Liver (tissue), 9 donors: ENCODE measurements around the gene PRSS27. TPM values are rescaled to one million over a fixed set of nuclear protein-coding genes. Genes with fewer than 3 reads are reported as not detected.

ENCODE experiments used
- DNase-seq: peaks from one replicate; pipeline ENCODE4 v3.0.0-alpha.2; 2017; ENCODE audit warnings: low spot score
- H3K27ac ChIP-seq, 2 donors: one replicate each; pipeline ENCODE4 v1.7.0; 2013; ENCODE audit warnings: inconsistent platforms in 2 of 2, low read length in 2 of 2, control low read depth in 1 of 2, low read depth in 1 of 2, mild to moderate bottlenecking in 1 of 2
- H3K27me3 ChIP-seq, 4 donors: one replicate each; pipeline versions ENCODE4 v1.6.1 to v1.7.0; 2013; ENCODE audit warnings: low read length in 3 of 4, inconsistent platforms in 1 of 4, mild to moderate bottlenecking in 1 of 4, moderate library complexity in 1 of 4; ENCODE audit not compliant: control insufficient read depth in 4 of 4, insufficient read depth in 4 of 4
- H3K36me3 ChIP-seq, 4 donors: one replicate each; pipeline versions ENCODE4 v1.6.1 to v1.7.0; 2013; ENCODE audit warnings: low read length in 3 of 4, mild to moderate bottlenecking in 3 of 4, low read depth in 1 of 4, moderate library complexity in 1 of 4; ENCODE audit not compliant: control insufficient read depth in 4 of 4, insufficient read depth in 3 of 4
- H3K4me1 ChIP-seq, 4 donors: one replicate each; pipeline versions ENCODE4 v1.6.1 to v1.7.0; 2013; ENCODE audit warnings: low read length in 3 of 4, mild to moderate bottlenecking in 3 of 4, moderate library complexity in 1 of 4; ENCODE audit not compliant: control insufficient read depth in 4 of 4, insufficient read depth in 4 of 4
- H3K4me3 ChIP-seq, 3 donors: one replicate each; pipeline versions ENCODE4 v1.6.1 to v1.7.0; 2013; ENCODE audit warnings: low read length in 3 of 3, control low read depth in 1 of 3, low read depth in 1 of 3, mild to moderate bottlenecking in 1 of 3
- H3K9ac ChIP-seq, 2 donors: one replicate each; pipeline ENCODE4 v1.7.0; 2013; ENCODE audit warnings: low read length in 2 of 2, mild to moderate bottlenecking in 2 of 2, moderate library complexity in 2 of 2, control low read depth in 1 of 2, low read depth in 1 of 2
- H3K9me3 ChIP-seq, 4 donors: one replicate each; pipeline versions ENCODE4 v1.6.1 to v1.7.0; 2013; ENCODE audit warnings: low read length in 3 of 4; ENCODE audit not compliant: control insufficient read depth in 4 of 4
- CTCF ChIP-seq: fragments of 150-350 bp; IDR thresholded peaks from 2 replicates; pipeline ENCODE4 v1.5.1; 2017; ENCODE audit warnings: improper control_type of control experiment, low read depth, low read length; ENCODE audit not compliant: missing input control
- EGR1 ChIP-seq, 2 donors: IDR thresholded peaks; 2 replicates each; pipeline ENCODE4 v1.6.1; 2016 to 2018; ENCODE audit warnings: antibody characterized with exemption in 2 of 2, low read depth in 2 of 2
- FOXA1 ChIP-seq: IDR thresholded peaks from 2 replicates; pipeline ENCODE4 v1.6.1; 2016; ENCODE audit warnings: antibody characterized with exemption
- FOXA2 ChIP-seq: IDR thresholded peaks from 2 replicates; pipeline ENCODE4 v1.6.1; 2016; ENCODE audit warnings: antibody characterized with exemption
- GABPA ChIP-seq, 2 donors: IDR thresholded peaks in 1 of 2; conservative IDR thresholded peaks in 1 of 2; 2 replicates each; pipeline ENCODE4 v1.6.1; 2016; ENCODE audit warnings: antibody characterized with exemption in 2 of 2, mild to moderate bottlenecking in 1 of 2, moderate library complexity in 1 of 2
- HNF4A ChIP-seq, 2 donors: conservative IDR thresholded peaks; 2 replicates each; pipeline ENCODE4 v1.6.1; 2016; ENCODE audit warnings: antibody characterized with exemption in 2 of 2, mild to moderate bottlenecking in 2 of 2
- HNF4G ChIP-seq: IDR thresholded peaks from 2 replicates; pipeline ENCODE4 v1.6.1; 2016; ENCODE audit warnings: antibody characterized with exemption
- JUND ChIP-seq, 2 donors: IDR thresholded peaks; 2 replicates each; pipeline ENCODE4 v1.6.1; 2016; ENCODE audit warnings: antibody characterized with exemption in 2 of 2
- NR2F2 ChIP-seq: IDR thresholded peaks from 2 replicates; pipeline ENCODE4 v1.6.1; 2016; ENCODE audit warnings: antibody characterized with exemption
- RAD21 ChIP-seq, 2 donors: IDR thresholded peaks; 2 replicates each; pipeline ENCODE4 v1.6.1; 2016; ENCODE audit warnings: antibody characterized with exemption in 2 of 2, mild to moderate bottlenecking in 2 of 2
- RXRA ChIP-seq, 2 donors: IDR thresholded peaks; 2 replicates each; pipeline ENCODE4 v1.6.1; 2017 to 2018; ENCODE audit warnings: antibody characterized with exemption in 2 of 2, mild to moderate bottlenecking in 1 of 2
- SP1 ChIP-seq: IDR thresholded peaks from 2 replicates; pipeline ENCODE4 v1.6.1; 2018; ENCODE audit warnings: antibody characterized with exemption, mild to moderate bottlenecking
- TAF1 ChIP-seq: conservative IDR thresholded peaks from 2 replicates; pipeline ENCODE4 v1.6.1; 2016; ENCODE audit warnings: antibody characterized with exemption, mild to moderate bottlenecking
- YY1 ChIP-seq: IDR thresholded peaks from 2 replicates; pipeline ENCODE4 v1.6.1; 2016; ENCODE audit warnings: antibody characterized with exemption, mild to moderate bottlenecking
- ZBTB33 ChIP-seq: IDR thresholded peaks from 2 replicates; pipeline ENCODE4 v1.6.1; 2016; ENCODE audit warnings: antibody characterized with exemption
- WGBS: extraction: QIAGEN DNeasy Blood & Tissue Kit; methylation state at CpG from one replicate; pipeline ENCODE4 v1.1.7; 2013; 5-methylcytosine and 5-hydroxymethylcytosine counted together
- polyA plus RNA-seq, 2 donors: library from polyadenylated mRNA; stranded (reverse) in 1 of 2; unstranded in 1 of 2; fragments of 200-250 nt in 1 of 2; fragments of >200 nt in 1 of 2; fragmentation: Nextera tagmentation in 1 of 2; extraction: Ambion mirVana in 1 of 2; gene quantifications; one replicate each; pipeline versions ENCODE4 v1.2.1 to v1.2.3, GENCODE V29; 2013 to 2015
- total RNA-seq, 2 donors: library from RNA; depleted of rRNA; stranded (reverse); fragments of >200 nt; gene quantifications; one replicate each; pipeline ENCODE4 v1.2.3, GENCODE V29; 2014
- TF ChIP-seq, protein P1 (sequence below): IDR thresholded peaks from 2 replicates; pipeline ENCODE4 v1.6.1; 2016; ENCODE audit warnings: antibody characterized with exemption
- TF ChIP-seq, protein P2 (sequence below): IDR thresholded peaks from 2 replicates; pipeline ENCODE4 v1.6.1; 2016; ENCODE audit warnings: antibody characterized with exemption
- TF ChIP-seq, protein P3 (sequence below): IDR thresholded peaks from 2 replicates; pipeline ENCODE4 v1.6.1; 2016; ENCODE audit warnings: antibody characterized with exemption, mild to moderate bottlenecking
- donor health status: healthy.
- donor health status: healthy.
- donor health status: healthy.
- donor health status: healthy.
- donor health status: healthy.

PRSS27 gene
- total and polyA plus RNA-seq, 4 donors: 0.05 to 1.5 (median 0.22) TPM; not detected in 1

DNA sequence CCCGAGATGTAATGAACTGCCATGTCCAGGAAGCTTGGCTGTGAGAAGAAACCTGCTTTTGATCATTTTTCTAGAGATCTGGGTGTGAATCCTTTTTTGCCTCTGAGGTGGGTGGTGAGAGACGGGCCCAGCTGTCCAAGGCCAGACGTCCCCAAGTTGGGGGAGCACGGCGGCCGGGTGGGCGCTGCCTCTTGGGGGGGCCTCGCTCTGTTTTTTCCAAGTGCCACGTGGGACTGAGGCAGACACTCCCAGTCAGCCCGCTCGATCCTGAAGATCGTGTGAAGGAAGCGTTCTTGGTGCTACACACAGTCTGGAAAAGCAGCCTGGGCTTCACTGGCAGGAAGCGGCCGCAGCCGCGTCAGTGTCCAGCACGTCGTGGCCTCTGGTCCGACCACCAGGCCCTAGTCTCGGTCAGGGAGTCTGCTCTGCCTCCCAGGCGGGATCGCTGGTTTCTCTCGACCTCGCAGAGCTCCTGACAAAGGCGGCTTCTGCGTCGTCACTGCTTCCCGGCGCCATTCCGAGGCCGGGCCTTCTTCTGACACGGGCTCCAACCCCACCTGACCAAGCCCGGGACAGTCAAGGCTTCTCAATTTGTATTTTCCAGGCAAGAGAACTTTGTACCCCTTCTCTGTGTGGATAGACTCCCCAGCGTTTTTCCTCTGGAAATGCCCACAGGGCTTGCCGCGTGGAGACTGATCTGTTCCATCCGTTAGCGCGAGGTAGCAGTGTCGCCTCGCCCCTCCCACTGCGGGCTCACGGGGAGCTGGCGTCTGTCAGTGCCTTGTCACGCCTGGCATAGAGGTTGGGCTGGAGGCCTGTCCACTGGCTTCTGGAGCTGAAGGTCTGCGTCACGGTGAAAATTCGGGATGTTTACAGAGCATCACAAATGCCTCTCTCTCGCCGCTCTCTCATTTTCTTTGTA is 12.4 kb downstream of the PRSS27 start:
- H3K9ac ChIP-seq: no peak overlapping the region
- no peaks in the 10 kb centered on the region for H3K27me3 ChIP-seq
- H3K36me3 ChIP-seq: peaks cover 7 to 35% (median 15%) of the 10 kb centered on the region in 4 donors
- 95% methylated on average over 51 of the region's 51 CpGs for WGBS
- no peak overlapping the region for H3K27ac ChIP-seq
- no peak for DNase-seq
- no peaks in the 10 kb centered on the region for H3K9me3 ChIP-seq
- peaks cover 4 to 15% (median 12%) of the 10 kb centered on the region in 4 donors for H3K4me1 ChIP-seq
- TF ChIP-seq YY1 (no peak), NR2F2 (no peak), TAF1 (no peak), EGR1 (IDR thresholded peaks at IDR 0.05; ENCODE audit: low read depth in 2 of 2) (no peak), GABPA (IDR thresholded peaks at IDR 0.05 in 1 of 2, conservative IDR thresholded peaks at IDR 0.05 in 1 of 2) (no peak), HNF4A (conservative IDR thresholded peaks at IDR 0.05) (no peak), RXRA (IDR thresholded peaks at IDR 0.05) (no peak), JUND (IDR thresholded peaks at IDR 0.05) (no peak), FOXA2 (no peak), SP1 (no peak), ZBTB33 (no peak), CTCF (no peak), HNF4G (no peak), FOXA1 (no peak), RAD21 (IDR thresholded peaks at IDR 0.05) (no peak)
- TF ChIP-seq, protein P1, sequence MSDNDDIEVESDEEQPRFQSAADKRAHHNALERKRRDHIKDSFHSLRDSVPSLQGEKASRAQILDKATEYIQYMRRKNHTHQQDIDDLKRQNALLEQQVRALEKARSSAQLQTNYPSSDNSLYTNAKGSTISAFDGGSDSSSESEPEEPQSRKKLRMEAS: no peak
- TF ChIP-seq, protein P2, sequence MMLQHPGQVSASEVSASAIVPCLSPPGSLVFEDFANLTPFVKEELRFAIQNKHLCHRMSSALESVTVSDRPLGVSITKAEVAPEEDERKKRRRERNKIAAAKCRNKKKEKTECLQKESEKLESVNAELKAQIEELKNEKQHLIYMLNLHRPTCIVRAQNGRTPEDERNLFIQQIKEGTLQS: no peak
- TF ChIP-seq, protein P3, sequence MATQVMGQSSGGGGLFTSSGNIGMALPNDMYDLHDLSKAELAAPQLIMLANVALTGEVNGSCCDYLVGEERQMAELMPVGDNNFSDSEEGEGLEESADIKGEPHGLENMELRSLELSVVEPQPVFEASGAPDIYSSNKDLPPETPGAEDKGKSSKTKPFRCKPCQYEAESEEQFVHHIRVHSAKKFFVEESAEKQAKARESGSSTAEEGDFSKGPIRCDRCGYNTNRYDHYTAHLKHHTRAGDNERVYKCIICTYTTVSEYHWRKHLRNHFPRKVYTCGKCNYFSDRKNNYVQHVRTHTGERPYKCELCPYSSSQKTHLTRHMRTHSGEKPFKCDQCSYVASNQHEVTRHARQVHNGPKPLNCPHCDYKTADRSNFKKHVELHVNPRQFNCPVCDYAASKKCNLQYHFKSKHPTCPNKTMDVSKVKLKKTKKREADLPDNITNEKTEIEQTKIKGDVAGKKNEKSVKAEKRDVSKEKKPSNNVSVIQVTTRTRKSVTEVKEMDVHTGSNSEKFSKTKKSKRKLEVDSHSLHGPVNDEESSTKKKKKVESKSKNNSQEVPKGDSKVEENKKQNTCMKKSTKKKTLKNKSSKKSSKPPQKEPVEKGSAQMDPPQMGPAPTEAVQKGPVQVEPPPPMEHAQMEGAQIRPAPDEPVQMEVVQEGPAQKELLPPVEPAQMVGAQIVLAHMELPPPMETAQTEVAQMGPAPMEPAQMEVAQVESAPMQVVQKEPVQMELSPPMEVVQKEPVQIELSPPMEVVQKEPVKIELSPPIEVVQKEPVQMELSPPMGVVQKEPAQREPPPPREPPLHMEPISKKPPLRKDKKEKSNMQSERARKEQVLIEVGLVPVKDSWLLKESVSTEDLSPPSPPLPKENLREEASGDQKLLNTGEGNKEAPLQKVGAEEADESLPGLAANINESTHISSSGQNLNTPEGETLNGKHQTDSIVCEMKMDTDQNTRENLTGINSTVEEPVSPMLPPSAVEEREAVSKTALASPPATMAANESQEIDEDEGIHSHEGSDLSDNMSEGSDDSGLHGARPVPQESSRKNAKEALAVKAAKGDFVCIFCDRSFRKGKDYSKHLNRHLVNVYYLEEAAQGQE: no peak
- H3K4me3 ChIP-seq: no peak overlapping the region
